Stimulated activated CD4-positive, alpha-beta T cell treated with anti-CD3 and anti-CD28 coated beads, Interleukin-15, amount 100 ng/mL, for 48 hours (primary cell): ENCODE measurements around the gene UTRN.

Experiments used
- DNase-seq, 2 donors: peaks; one replicate each; pipeline ENCODE4 v3.0.0-alpha.2; 2020; ENCODE audit warnings: low read depth in 2 of 2

The UTRN gene

GRCh38 chr6:144284783-144285547 is at the start of gene UTRN:
Gene UTRN, plus strand, starts transcription at chr6:144285335. Its CDS starts 6,494 bp downstream, at chr6:144291829.
- DNase-seq = peak in 1 of 2 donors; percentile 10

DNA sequence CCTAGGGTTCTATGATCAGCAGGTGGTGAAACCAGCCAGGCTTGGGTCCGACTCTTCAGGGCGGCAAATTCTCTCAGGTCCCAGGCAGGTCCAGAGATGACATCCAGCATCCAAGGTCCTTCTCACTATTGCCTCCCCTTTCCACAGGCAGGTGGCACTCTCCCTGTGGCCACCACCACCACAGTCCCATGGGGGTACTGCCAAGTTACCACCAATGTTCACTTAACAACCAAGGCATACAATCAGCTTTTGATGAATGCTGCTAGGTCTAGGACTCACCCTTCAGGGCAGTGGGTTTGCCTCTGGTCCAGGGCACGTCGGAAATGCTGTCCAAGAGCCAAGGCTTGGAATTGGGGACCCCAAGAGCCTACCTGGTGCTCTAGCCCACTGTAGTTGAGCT is 40.4 kb upstream of the UTRN start:
- DNase-seq = no peak

DNA sequence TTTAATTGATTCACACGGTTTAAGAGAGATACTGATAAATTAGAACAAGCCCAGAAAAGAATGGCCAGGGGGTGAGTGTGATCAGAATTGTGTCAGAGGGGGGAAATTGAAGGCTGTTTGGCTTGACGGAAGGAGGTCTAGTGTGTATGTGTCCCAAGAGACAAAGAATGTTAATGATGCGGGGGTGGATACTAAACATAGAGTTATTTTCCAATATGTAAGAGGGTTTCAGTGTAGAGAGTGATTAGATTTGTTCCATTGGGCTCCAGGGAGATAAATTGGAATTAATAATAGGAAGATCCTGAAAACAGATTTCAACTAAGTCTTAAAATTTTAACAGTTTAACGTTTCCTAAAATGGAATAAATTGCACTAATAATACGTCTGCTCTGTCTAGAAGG is 38.1 kb upstream of the UTRN start:
- DNase-seq = no peak

DNA sequence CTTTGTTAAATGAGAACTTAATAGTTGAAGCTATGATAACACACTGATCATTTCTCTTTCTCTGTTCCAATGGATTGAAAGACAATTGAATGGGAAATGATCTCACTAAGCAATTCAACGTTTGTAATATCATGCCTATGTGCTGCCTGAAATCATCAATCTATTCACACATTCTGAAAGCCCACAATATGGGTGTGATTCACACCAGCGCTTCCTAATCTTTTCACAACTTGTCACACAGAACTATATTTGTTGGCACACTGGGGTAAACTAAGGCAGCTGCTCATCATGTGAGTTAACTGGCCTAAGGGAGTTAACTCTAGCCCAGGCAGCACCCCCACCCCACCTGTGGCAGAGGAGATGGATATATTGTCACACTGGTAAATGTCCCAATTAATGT is 37.1 kb upstream of the UTRN start:
- DNase-seq = no peak

- DNase-seq = no peak
Observed at GRCh38 chr6:144248476-144249301, 36.4 kb upstream of the UTRN start.

DNA sequence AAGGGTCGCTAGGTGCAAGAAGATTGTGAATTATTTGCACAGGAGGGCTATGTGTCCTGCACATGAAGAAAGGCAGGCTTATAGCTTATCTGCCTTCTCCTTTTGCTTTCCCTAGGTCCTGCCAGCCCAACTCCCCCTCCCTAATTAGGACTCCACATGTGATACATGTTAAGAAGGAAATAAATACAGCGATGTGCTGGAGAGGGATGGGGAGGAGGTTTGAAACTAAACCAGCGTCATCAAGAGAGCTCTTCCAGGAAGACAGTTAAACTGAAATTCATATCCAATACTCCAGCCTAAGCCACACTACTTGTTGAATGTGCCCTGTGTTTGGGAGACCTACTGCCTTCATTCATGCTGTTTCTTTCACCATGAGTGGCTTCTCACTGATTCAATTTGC is 34.9 kb upstream of the UTRN start:
- DNase-seq = no peak

- no peak for DNase-seq
Observed at GRCh38 chr6:144252259-144252658, 32.9 kb upstream of the UTRN start.

DNA sequence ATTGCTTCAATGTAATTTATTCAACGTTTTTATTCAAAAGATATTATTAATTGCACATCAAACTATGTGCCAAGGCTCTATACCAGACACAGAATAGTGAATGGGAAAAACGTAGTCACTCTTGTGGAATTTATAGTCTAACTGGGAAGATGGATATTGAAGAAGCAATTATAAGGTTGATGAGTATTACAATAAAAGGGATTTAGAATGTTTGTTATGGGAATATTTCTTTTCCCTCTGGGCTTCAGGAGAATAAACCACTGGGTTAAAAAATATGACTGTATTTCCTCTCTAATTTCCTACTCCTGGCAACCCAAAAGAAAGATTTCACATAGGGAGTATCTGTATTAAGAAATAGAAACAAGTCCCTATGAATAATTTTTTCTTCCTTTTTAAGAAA is 25.1 kb upstream of the UTRN start:
- DNase-seq = no peak

- DNase-seq = no peak
Observed at GRCh38 chr6:144262470-144263369, 22.4 kb upstream of the UTRN start.

- no peak for DNase-seq
Observed at GRCh38 chr6:144263786-144264185, 21.3 kb upstream of the UTRN start.

GRCh38 chr6:144264270-144265060 is 20.7 kb upstream of the UTRN start:
- DNase-seq = no peak

DNA sequence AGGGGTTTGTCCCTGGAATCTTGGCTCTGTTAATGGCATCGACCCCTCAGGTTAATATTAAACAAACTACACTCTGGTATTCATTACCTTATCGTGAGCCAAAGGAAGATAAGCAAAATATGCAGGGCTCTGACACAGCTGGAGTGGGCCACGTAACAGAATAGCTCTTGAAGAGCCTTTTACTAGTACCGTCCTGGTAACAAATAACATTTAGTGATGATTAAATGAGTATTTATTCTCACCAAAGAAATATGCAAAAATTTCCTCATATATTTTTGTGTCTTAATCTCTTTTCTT is 20.1 kb upstream of the UTRN start:
- DNase-seq = no peak

DNA sequence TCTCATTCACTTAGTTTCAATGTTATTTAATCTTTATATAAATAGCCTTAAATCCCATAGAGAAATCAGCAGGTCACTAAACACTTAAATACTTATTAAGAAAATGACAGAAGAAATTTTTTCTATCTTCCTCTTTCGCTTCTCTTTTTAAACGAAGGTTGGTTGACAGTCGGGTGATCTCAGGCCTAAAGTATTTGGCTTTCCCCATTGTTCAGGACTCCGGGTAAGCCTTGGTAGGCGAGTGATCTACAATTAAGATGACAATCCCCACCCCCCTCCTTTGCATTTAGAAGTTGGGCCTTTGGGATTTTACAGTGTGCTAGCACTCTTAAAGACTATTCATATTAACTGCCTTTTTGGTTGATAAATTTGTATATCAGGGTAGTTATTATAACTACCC is 19.7 kb upstream of the UTRN start:
- no peak for DNase-seq

DNA sequence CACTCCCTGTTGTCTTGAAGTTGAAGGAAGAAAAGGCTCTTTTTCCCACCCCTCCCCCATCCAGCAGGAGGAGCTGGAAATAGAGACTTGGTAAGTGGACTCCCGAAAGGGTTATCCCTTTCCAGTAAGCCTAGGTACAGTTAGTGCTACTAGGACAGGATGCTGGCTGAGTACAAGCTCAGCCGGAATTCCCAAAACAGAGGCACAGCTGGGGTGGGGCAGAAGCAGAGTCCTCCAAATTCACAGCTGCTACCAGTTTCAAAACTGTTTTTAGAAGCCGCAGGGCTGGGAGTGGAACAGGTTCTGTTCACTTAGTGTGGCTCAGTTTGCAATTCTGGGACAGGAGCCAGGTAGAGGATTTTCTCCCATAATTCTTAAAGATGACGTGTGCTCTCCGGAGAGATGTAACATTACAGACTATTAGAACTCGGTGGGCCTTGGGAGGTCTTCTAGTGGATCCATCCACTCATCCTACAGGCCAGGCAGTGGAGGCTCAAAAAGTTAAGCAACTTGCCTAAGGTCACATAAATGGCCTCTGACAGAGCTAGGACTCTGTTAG is 19.0 kb upstream of the UTRN start:
- DNase-seq = no peak

DNA sequence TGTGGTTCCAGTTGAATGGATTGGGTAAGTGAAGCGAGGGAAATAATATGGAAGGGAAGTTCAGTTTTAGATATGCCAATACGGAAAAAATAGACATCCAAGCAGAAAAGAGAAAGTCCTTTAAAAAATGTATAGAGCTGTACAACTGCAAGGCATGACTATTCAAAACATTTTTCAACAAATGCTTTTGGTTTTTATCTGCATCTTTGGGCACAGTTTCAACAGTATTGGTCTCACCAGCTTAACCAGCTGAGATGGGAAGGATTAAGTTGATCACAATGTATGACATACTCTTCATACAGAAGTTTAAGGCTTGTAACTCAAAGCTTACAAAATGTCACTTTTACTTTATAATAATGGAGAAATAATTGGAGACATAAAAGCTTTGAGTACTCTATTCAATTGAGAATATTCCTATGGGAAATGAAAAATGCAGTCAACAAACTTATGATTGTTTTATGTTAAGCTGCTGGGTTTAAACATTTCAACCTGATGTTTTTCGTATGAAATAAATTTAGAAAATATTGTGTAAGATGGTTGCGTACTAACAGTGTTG is 16.3 kb upstream of the UTRN start:
- DNase-seq = no peak

DNA sequence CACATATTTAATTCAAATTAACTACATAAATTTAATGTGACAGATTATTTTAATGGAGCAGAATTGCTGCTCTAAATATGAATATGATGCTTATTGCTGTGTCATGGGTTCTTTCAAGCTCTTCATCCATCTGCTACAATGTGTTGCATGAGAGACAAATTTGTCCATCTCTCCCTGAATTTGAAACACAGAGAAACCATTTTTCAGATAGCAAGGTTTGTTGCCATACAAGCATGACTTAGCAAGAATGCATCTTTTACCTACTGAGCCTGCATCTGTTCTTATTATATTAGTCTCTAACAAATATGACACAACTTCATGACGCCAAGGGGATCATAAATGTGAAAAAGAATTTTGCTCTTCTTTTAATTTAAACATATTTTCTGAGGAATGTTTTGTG is 8.0 kb upstream of the UTRN start:
- DNase-seq = no peak

GRCh38 chr6:144277605-144278227 is 7.4 kb upstream of the UTRN start:
- DNase-seq = no peak

DNA sequence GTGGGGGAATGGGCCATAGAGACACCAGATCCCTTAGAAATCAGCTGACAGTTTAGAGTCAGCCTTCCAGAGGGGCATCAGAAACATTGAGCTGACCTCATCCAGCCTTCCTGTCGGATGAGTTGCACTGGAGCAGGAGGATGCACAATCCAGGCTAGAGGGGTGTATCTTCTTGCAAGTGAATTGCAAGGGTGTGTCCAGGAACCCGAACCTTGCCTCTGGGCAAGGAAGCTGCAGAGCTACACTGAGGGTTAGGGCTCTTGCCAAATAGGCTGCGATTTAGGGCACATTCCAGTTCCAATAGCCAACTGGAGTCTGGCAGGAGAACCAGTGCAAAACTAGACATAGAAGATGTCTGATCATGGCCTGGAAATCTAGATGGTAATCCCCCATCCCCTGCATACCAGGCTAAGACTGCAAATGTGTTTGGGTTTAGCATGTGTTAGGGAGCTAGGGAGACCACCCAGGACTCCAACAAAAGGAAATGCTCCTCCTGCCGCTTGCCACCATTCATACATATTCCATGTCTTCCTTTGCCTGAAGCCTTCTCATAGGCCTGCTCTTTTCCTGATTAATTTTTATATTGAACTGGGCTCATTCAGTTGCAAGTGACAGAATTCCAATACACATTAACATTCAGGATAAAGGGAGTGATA is 6.3 kb upstream of the UTRN start:
- DNase-seq = no peak

- no peak for DNase-seq
Observed at GRCh38 chr6:144279484-144280150, 5.5 kb upstream of the UTRN start.
